IMR-90 (cell line): ENCODE measurements around the gene ABCF3. TPM values are rescaled to one million over a fixed set of nuclear protein-coding genes. Genes with fewer than 3 reads are reported as not detected.
A peak's percentile ranks its signal among the peaks of the same experiment; 100 is the strongest.

Experiments
- ATAC-seq: fragments of 200-7000 bp; cut with Tn5 transposase; 2 replicates; pipeline ENCODE4 v1.9.1; 2020; ENCODE audit warnings: low read depth, mild to moderate bottlenecking, moderate library complexity
- BruUV-seq: library from RNA; stranded (reverse); fragments of 400-500 nt; replicated peaks from 2 replicates; lab custom pipeline; 2021; lab: Mats Ljungman, UMichigan
- CTCF ChIA-PET: fragments of 300-600 bp; formaldehyde crosslinking; extraction: SDS; loops from one replicate; lab custom pipeline; 2021; ENCODE audit warnings: antibody characterized with exemption; lab: Yijun Ruan, JAX
- POLR2A ChIA-PET: fragments of 300-600 bp; sonication (Branson Sonifier 250); formaldehyde crosslinking; loops from one replicate; lab custom pipeline; 2022; ENCODE audit warnings: antibody characterized with exemption; ENCODE audit not compliant: unreplicated experiment; lab: Charles Lee
- DNase-seq: peaks from one replicate; pipeline ENCODE4 v3.0.0; 2013
- H2AFZ ChIP-seq: replicated peaks from 2 replicates; pipeline ENCODE3; 2013; ENCODE audit warnings: low read length, mild to moderate bottlenecking; ENCODE audit not compliant: poor library complexity
- H2AK5ac ChIP-seq: 2 replicates; pipeline ENCODE4 v1.6.1; 2013; ENCODE audit warnings: low read depth, low read length, inconsistent platforms
- H2AK9ac ChIP-seq: replicated peaks from 2 replicates; pipeline ENCODE3; 2013; ENCODE audit warnings: mild to moderate bottlenecking, low read depth, low read length, moderate library complexity; ENCODE audit not compliant: poor library complexity
- H2BK120ac ChIP-seq: 2 replicates; pipeline ENCODE4 v1.6.1; 2013; ENCODE audit warnings: low read depth, low read length, inconsistent platforms
- H2BK15ac ChIP-seq: 3 replicates; pipeline ENCODE4 v1.6.1; 2013; ENCODE audit warnings: low read depth, low read length, inconsistent platforms
- H2BK20ac ChIP-seq: 2 replicates; pipeline ENCODE4 v1.6.1; 2013; ENCODE audit warnings: low read depth, mild to moderate bottlenecking, inconsistent platforms, low read length, moderate library complexity
- H2BK5ac ChIP-seq: 2 replicates; pipeline ENCODE4 v1.6.1; 2013; ENCODE audit warnings: mild to moderate bottlenecking, low read depth, low read length, inconsistent platforms; ENCODE audit not compliant: poor library complexity, severe bottlenecking
- H3K14ac ChIP-seq: replicated peaks from 2 replicates; pipeline ENCODE4 v1.6.1; 2013; ENCODE audit warnings: low read depth, low read length, inconsistent platforms
- H3K18ac ChIP-seq: 2 replicates; pipeline ENCODE4 v1.6.1; 2013; ENCODE audit warnings: low read depth, low read length, control low read depth
- H3K23ac ChIP-seq: 2 replicates; pipeline ENCODE4 v1.6.1; 2013; ENCODE audit warnings: low read depth, low read length, inconsistent platforms
- H3K27ac ChIP-seq: 2 replicates; pipeline ENCODE4 v1.5.1; 2013; ENCODE audit warnings: mild to moderate bottlenecking, control low read depth, low read length; ENCODE audit not compliant: insufficient read depth
- H3K27me3 ChIP-seq: 2 replicates; pipeline ENCODE4 v1.6.1; 2013; ENCODE audit warnings: low read length; ENCODE audit not compliant: control insufficient read depth, insufficient read depth
- H3K36me3 ChIP-seq: 2 replicates; pipeline ENCODE4 v1.6.1; 2013; ENCODE audit warnings: low read length, mixed read lengths; ENCODE audit not compliant: control insufficient read depth, insufficient read depth
- H3K4ac ChIP-seq: 2 replicates; pipeline ENCODE4 v1.6.1; 2013; ENCODE audit warnings: low read depth, low read length, inconsistent platforms
- H3K4me1 ChIP-seq: 2 replicates; pipeline ENCODE4 v1.6.1; 2013; ENCODE audit warnings: low read length, mixed read lengths; ENCODE audit not compliant: control insufficient read depth, insufficient read depth
- H3K4me2 ChIP-seq: 2 replicates; pipeline ENCODE4 v1.6.1; 2013; ENCODE audit warnings: low read depth, mild to moderate bottlenecking, control low read depth, low read length, moderate library complexity
- H3K4me3 ChIP-seq: 2 replicates; pipeline ENCODE4 v1.5.1; 2013; ENCODE audit warnings: low read depth, mild to moderate bottlenecking, control low read depth, low read length, moderate library complexity; ENCODE audit not compliant: insufficient read depth
- H3K56ac ChIP-seq: 2 replicates; pipeline ENCODE4 v1.6.1; 2013; ENCODE audit warnings: low read length, inconsistent platforms; ENCODE audit not compliant: insufficient read depth; ENCODE audit errors: extremely low read depth
- H3K79me1 ChIP-seq, 2 experiments: 2 replicates each; pipeline ENCODE4 v1.6.1; 2013; ENCODE audit warnings: low read length in 2 of 2, inconsistent platforms in 1 of 2, low read depth in 1 of 2
- H3K9ac ChIP-seq: 2 replicates; pipeline ENCODE4 v1.6.1; 2013; ENCODE audit warnings: low read depth, low read length, control low read depth
- H3K9me1 ChIP-seq: 2 replicates; pipeline ENCODE4 v1.6.1; 2013; ENCODE audit warnings: low read length, inconsistent platforms; ENCODE audit not compliant: insufficient read depth
- H3K9me3 ChIP-seq: 2 replicates; pipeline ENCODE4 v1.6.1; 2013; ENCODE audit warnings: low read length; ENCODE audit not compliant: control insufficient read depth, insufficient read depth
- H4K20me1 ChIP-seq: 2 replicates; pipeline ENCODE4 v1.6.1; 2013; ENCODE audit warnings: low read length, inconsistent platforms; ENCODE audit not compliant: insufficient read depth
- H4K5ac ChIP-seq: 2 replicates; pipeline ENCODE4 v1.6.1; 2013; ENCODE audit warnings: mild to moderate bottlenecking, low read depth, low read length, control low read depth
- H4K8ac ChIP-seq, 2 experiments: 2 replicates each; pipeline ENCODE4 v1.6.1; 2013; ENCODE audit warnings: low read depth in 2 of 2, low read length in 2 of 2, control low read depth in 1 of 2, inconsistent platforms in 1 of 2
- H4K91ac ChIP-seq: 2 replicates; pipeline ENCODE4 v1.6.1; 2013; ENCODE audit warnings: low read depth, low read length, inconsistent platforms; ENCODE audit not compliant: insufficient read depth
- BHLHE40 ChIP-seq: fragments of 150-350 bp; IDR thresholded peaks from 2 replicates; pipeline ENCODE4 v1.6.1; 2016; ENCODE audit warnings: mild to moderate bottlenecking, low read depth, low read length
- CEBPB ChIP-seq: IDR thresholded peaks from 2 replicates; pipeline ENCODE4 v1.6.1; 2012; ENCODE audit warnings: low read depth, low read length, improper control_type of control experiment
- CHD1 ChIP-seq: IDR thresholded peaks from 2 replicates; pipeline ENCODE4 v1.6.1; 2012; ENCODE audit warnings: low read depth, low read length, improper control_type of control experiment
- FOS ChIP-seq: fragments of 150-350 bp; IDR thresholded peaks from 2 replicates; pipeline ENCODE4 v1.6.1; 2016; ENCODE audit warnings: low read depth, low read length
- MAFK ChIP-seq: IDR thresholded peaks from 2 replicates; pipeline ENCODE4 v1.6.1; 2012; ENCODE audit warnings: low read depth, low read length, improper control_type of control experiment
- MAZ ChIP-seq: IDR thresholded peaks from 2 replicates; pipeline ENCODE4 v1.6.1; 2012; ENCODE audit warnings: low read depth, mild to moderate bottlenecking, low read length, improper control_type of control experiment, moderate library complexity, borderline replicate concordance
- MXI1 ChIP-seq: IDR thresholded peaks from 2 replicates; pipeline ENCODE4 v1.6.1; 2012; ENCODE audit warnings: low read depth, mild to moderate bottlenecking, low read length, moderate library complexity, borderline replicate concordance
- NFE2L2 ChIP-seq: fragments of 150-350 bp; IDR thresholded peaks from 2 replicates; pipeline ENCODE4 v1.6.1; 2016; ENCODE audit warnings: low read depth, mild to moderate bottlenecking, low read length
- POLR2A ChIP-seq: IDR thresholded peaks from 2 replicates; pipeline ENCODE4 v1.6.1; 2012; ENCODE audit warnings: mild to moderate bottlenecking, low read depth, low read length
- RAD21 ChIP-seq: IDR thresholded peaks from 2 replicates; pipeline ENCODE4 v1.6.1; 2012; ENCODE audit warnings: low read length, improper control_type of control experiment
- RCOR1 ChIP-seq: IDR thresholded peaks from 2 replicates; pipeline ENCODE4 v1.6.1; 2012; ENCODE audit warnings: mild to moderate bottlenecking, low read length, improper control_type of control experiment; ENCODE audit not compliant: insufficient replicate concordance
- RFX5 ChIP-seq: IDR thresholded peaks from 2 replicates; pipeline ENCODE4 v1.8.0; 2012; ENCODE audit warnings: low read depth, mild to moderate bottlenecking, low read length, moderate library complexity
- SMC3 ChIP-seq: fragments of 150-350 bp; IDR thresholded peaks from 2 replicates; pipeline ENCODE4 v1.6.1; 2016; ENCODE audit warnings: low read depth, mild to moderate bottlenecking, antibody characterized with exemption, low read length, moderate library complexity
- WGBS, 2 experiments: methylation state at CpG; one replicate each; pipeline versions ENCODE4 v1.1.5 to v1.1.7; 2013; ENCODE audit warnings: missing lambda C conversion rate in 2 of 2; ENCODE audit not compliant: insufficient read length in 1 of 2; ENCODE audit errors: extremely low coverage in 2 of 2; 5-methylcytosine and 5-hydroxymethylcytosine counted together
- dilution Hi-C: fragments of 300-500 bp; cut with HindIII; formaldehyde crosslinking; loops from one replicate; pipeline ENCODE4 v1.14.3; 2018; ENCODE audit warnings: low sequenced_read_pairs; ENCODE audit not compliant: unreplicated experiment
- in situ Hi-C: fragments of 300-500 bp; cut with MboI; formaldehyde crosslinking; loops from 3 replicates; pipeline ENCODE4 v1.14.3; 2019; ENCODE audit warnings: low sequenced_read_pairs, inconsistent platforms, mixed read lengths
- intact Hi-C: fragments of 100-400 bp; cut with micrococcal nuclease; formaldehyde crosslinking; loops from 2 replicates; pipeline ENCODE4 v1.10.0; 2022
- polyA plus RNA-seq, 3 experiments: library from polyadenylated mRNA; depleted of rRNA; stranded (reverse); fragments of >200 nt; gene quantifications; 2 replicates each; pipeline ENCODE4 v1.2.3, GENCODE V29; 2012; ENCODE audit warnings: low replicate concordance in 1 of 3
- total RNA-seq: library from RNA; depleted of rRNA; stranded (reverse); fragments of >200 nt; gene quantifications from 2 replicates; pipeline ENCODE4 v1.2.3, GENCODE V29; 2012
- TF ChIP-seq, protein P1 (sequence below): conservative IDR thresholded peaks from 2 replicates; pipeline ENCODE4 v1.5.1; 2012; ENCODE audit warnings: mild to moderate bottlenecking, low read depth, low read length, improper control_type of control experiment
- TF ChIP-seq, protein P2 (sequence below): fragments of 150-350 bp; IDR thresholded peaks from 2 replicates; pipeline ENCODE4 v1.6.1; 2017; ENCODE audit warnings: mild to moderate bottlenecking, antibody characterized with exemption, low read length, low read depth
- TF ChIP-seq, protein P3 (sequence below): fragments of 150-350 bp; IDR thresholded peaks from 2 replicates; pipeline ENCODE4 v1.6.1; 2016; ENCODE audit warnings: low read depth, mild to moderate bottlenecking, low read length, moderate library complexity, borderline replicate concordance

ABCF3 gene
- total and polyA plus RNA-seq, 2 of the 4 experiments (the other 2 are of a cell fraction) = 36.9 to 59.2 TPM

DNA sequence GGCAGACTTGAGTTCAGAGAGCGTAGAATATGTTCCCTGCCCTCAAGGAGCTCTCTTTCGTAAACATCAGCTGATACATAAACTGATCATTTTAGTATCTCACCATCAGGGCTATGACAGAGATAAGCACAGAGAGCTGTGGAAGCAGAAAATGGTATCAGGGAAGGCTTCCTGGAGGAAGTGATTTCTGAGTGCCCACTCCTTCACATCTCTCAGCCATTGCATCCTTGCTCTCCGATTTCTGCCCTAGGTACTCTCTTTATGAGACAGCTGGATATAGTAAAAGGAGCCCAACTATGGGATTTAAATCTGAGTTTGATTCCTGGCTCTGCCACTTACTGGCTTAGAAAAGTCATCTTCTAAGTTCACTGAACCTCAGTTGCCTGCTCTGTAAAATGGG lies 20.5 kb upstream of the ABCF3 start:
- Histone ChIP-seq H3K9ac (no peak overlapping the region), H2BK120ac (no peak overlapping the region), H3K27ac (no peak overlapping the region), H2BK5ac (no peak overlapping the region), H3K9me3 (no peaks in the 10 kb centered on the region), H3K4me2 (no peak overlapping the region), H2BK20ac (no peak overlapping the region), H2BK15ac (no peak overlapping the region), H2AK5ac (no peak overlapping the region), H3K4me1 (peaks cover 13% of the 10 kb centered on the region), H3K27me3 (no peaks in the 10 kb centered on the region), H3K23ac (0 out of 2 replicates have a peak overlapping the region, but pooled peaks have one; percentile 8), H3K79me1 (peaks cover 23 to 87% of the 10 kb centered on the region in 2 experiments), H2AK9ac (no peak overlapping the region), H2AFZ (no peak overlapping the region), H3K18ac (no peak overlapping the region), H3K9me1 (peaks cover 24% of the 10 kb centered on the region; the same call in 1 of the 2 replicates), H3K36me3 (peaks cover 74% of the 10 kb centered on the region), H3K56ac (no peak overlapping the region), H3K4me3 (no peak overlapping the region), H4K20me1 (peaks cover 70% of the 10 kb centered on the region), H3K4ac (no peak overlapping the region), H4K5ac (no peak overlapping the region), H4K91ac (no peak overlapping the region), H4K8ac (no peak overlapping the region), H3K14ac (no peak overlapping the region)
- TF ChIP-seq RFX5 (no peak), MXI1 (no peak), MAFK (no peak), RAD21 (no peak), NFE2L2 (no peak), RCOR1 (no peak), BHLHE40 (no peak), CEBPB (no peak), MAZ (no peak), POLR2A (no peak), FOS (no peak), CHD1 (no peak), SMC3 (no peak)
- TF ChIP-seq, protein P1, sequence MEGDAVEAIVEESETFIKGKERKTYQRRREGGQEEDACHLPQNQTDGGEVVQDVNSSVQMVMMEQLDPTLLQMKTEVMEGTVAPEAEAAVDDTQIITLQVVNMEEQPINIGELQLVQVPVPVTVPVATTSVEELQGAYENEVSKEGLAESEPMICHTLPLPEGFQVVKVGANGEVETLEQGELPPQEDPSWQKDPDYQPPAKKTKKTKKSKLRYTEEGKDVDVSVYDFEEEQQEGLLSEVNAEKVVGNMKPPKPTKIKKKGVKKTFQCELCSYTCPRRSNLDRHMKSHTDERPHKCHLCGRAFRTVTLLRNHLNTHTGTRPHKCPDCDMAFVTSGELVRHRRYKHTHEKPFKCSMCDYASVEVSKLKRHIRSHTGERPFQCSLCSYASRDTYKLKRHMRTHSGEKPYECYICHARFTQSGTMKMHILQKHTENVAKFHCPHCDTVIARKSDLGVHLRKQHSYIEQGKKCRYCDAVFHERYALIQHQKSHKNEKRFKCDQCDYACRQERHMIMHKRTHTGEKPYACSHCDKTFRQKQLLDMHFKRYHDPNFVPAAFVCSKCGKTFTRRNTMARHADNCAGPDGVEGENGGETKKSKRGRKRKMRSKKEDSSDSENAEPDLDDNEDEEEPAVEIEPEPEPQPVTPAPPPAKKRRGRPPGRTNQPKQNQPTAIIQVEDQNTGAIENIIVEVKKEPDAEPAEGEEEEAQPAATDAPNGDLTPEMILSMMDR = no peak
- TF ChIP-seq, protein P2, sequence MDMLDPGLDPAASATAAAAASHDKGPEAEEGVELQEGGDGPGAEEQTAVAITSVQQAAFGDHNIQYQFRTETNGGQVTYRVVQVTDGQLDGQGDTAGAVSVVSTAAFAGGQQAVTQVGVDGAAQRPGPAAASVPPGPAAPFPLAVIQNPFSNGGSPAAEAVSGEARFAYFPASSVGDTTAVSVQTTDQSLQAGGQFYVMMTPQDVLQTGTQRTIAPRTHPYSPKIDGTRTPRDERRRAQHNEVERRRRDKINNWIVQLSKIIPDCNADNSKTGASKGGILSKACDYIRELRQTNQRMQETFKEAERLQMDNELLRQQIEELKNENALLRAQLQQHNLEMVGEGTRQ = no peak
- TF ChIP-seq, protein P3, sequence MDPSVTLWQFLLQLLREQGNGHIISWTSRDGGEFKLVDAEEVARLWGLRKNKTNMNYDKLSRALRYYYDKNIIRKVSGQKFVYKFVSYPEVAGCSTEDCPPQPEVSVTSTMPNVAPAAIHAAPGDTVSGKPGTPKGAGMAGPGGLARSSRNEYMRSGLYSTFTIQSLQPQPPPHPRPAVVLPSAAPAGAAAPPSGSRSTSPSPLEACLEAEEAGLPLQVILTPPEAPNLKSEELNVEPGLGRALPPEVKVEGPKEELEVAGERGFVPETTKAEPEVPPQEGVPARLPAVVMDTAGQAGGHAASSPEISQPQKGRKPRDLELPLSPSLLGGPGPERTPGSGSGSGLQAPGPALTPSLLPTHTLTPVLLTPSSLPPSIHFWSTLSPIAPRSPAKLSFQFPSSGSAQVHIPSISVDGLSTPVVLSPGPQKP = no peak
- DNase-seq (no peak), ATAC-seq (no peak)
- in situ Hi-C loops = no loop called here
- no TSS peak for BruUV-seq
- POLR2A ChIA-PET = no interaction called here
- CTCF ChIA-PET = no interaction called here
- WGBS, 2 experiments = no CpG with 5 or more reads among the region's 3 CpGs
- intact Hi-C loops = no loop called here
- dilution Hi-C loops = no loop called here
